NCI-H2029 treated with DMSO at 0.1 percent for 48 hours (cell line): ENCODE results near the gene RAB10.
"Not testable (repeated sequence)": the region's sequence is repeated elsewhere in the genome, so short reads cannot be mapped to it uniquely, and the experiment has no call there.

ENCODE experiments used
- DNase-seq: peaks from one replicate; lab custom pipeline; 2025; lab: John Stamatoyannopoulos, UW

Gene RAB10

GRCh38 chr2:26058390-26058789 lies 24.5 kb downstream of the RAB10 start:
- no peak for DNase-seq

GRCh38 chr2:26059542-26059941 lies 25.7 kb downstream of the RAB10 start:
- DNase-seq = no peak

- no peak for DNase-seq
These were observed 27.7 kb downstream of the RAB10 start for GRCh38 chr2:26061539-26061938.

GRCh38 chr2:26064846-26065245 lies 31.0 kb downstream of the RAB10 start:
- DNase-seq = no peak

- DNase-seq = no peak
These were observed 33.5 kb downstream of the RAB10 start for GRCh38 chr2:26067186-26067974.

- DNase-seq = no peak
These were observed 34.2 kb downstream of the RAB10 start for GRCh38 chr2:26067980-26068507.

- DNase-seq = no peak
These were observed 34.9 kb downstream of the RAB10 start for GRCh38 chr2:26068602-26069298.

GRCh38 chr2:26070730-26071129 lies 36.8 kb downstream of the RAB10 start:
- DNase-seq = no peak

- no peak for DNase-seq
These were observed 39.3 kb downstream of the RAB10 start for GRCh38 chr2:26072925-26073768.

GRCh38 chr2:26073830-26074229 lies 39.9 kb downstream of the RAB10 start:
- no peak for DNase-seq

- no peak for DNase-seq
These were observed 40.8 kb downstream of the RAB10 start for GRCh38 chr2:26074676-26075075.

- DNase-seq = no peak
These were observed 41.3 kb downstream of the RAB10 start for GRCh38 chr2:26075173-26075572.

GRCh38 chr2:26076001-26076587 lies 42.2 kb downstream of the RAB10 start:
- DNase-seq = no peak

- no peak for DNase-seq
These were observed 43.4 kb downstream of the RAB10 start for GRCh38 chr2:26077291-26077690.

GRCh38 chr2:26078939-26079338 lies 45.1 kb downstream of the RAB10 start:
- no peak for DNase-seq

GRCh38 chr2:26080356-26080755 lies 46.5 kb downstream of the RAB10 start:
- DNase-seq = no peak

- DNase-seq = not testable (repeated sequence)
These were observed 47.0 kb downstream of the RAB10 start for GRCh38 chr2:26080925-26081324.

- DNase-seq = no peak
These were observed 47.7 kb downstream of the RAB10 start for GRCh38 chr2:26081556-26081955.

- no peak for DNase-seq
These were observed 52.3 kb downstream of the RAB10 start for GRCh38 chr2:26086155-26086637.

- no peak for DNase-seq
These were observed 52.9 kb downstream of the RAB10 start for GRCh38 chr2:26086779-26087178.

- DNase-seq = no peak
These were observed 54.3 kb downstream of the RAB10 start for GRCh38 chr2:26088038-26088643.
